ENCODE data around the gene ERBB4.
"Not testable (repeated sequence)": the region's sequence is repeated elsewhere in the genome, so short reads cannot be mapped to it uniquely, and the experiment has no call there.

Gene ERBB4

GRCh38 chr2:212194396-212194795 lies 344.2 kb downstream of the ERBB4 start:
- no peak for DNase-seq

DNA sequence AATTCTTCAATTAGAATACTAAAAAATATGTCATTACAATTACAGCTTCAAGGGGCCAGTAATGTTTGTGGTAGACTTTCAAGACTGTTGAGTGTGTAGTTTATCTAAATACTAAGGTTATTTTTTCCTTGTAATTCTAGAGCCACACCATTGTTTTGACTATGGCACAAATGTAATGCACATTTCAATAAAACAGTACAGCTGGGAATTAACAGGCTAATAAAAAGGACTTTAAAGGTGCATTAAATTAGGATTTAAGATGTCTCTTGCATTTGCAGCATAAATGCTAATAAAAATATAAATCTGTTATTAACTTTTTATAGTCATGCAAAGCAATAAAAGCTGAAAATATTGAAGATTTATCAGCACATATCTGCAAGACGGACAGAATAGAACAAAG lies 344.8 kb downstream of the ERBB4 start:
- no peak for DNase-seq

GRCh38 chr2:212193056-212193455 lies 345.5 kb downstream of the ERBB4 start:
- no peak for DNase-seq

DNA sequence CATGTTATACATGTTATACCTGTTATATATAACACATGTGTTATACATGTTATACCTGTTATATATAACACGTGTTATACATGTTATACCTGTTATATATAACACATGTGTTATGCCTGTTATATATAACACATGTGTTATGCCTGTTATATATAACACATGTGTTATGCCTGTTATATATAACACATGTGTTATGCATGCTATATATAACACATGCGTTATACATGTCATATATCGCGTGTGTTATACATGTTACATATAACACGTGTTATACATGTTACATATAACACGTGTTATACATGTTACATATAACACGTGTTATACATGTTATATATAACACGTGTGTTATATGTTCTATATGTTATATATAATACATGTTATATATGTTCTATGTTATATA lies 347.2 kb downstream of the ERBB4 start:
- not testable (repeated sequence) for DNase-seq

GRCh38 chr2:212186166-212186565 lies 352.4 kb downstream of the ERBB4 start:
- DNase-seq: no peak

- no peak for DNase-seq
Measured at GRCh38 chr2:212181646-212182045, 357.0 kb downstream of the ERBB4 start.

- DNase-seq: no peak
Measured at GRCh38 chr2:212180408-212181083, 358.1 kb downstream of the ERBB4 start.

- no peak for DNase-seq
Measured at GRCh38 chr2:212177724-212178123, 360.9 kb downstream of the ERBB4 start.

DNA sequence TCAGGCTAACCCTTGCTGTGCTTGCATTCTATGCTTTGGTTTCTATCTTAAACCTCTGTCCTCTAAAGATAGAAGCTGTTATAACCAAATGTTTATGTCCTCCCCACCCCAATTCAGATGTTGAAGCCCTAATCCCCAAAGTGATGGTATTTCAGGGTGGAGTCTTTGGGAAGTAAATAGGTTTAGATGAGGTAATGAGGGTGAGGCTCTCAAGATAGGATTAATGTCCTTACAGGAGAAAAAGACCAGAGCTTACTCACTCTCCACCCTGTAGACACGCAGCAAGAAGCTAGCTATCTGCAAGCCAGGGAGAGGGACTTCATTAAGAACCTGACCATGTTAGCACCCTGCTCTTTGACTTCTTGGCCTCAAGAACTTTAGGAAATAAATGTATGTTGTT lies 362.5 kb downstream of the ERBB4 start:
- DNase-seq: no peak

DNA sequence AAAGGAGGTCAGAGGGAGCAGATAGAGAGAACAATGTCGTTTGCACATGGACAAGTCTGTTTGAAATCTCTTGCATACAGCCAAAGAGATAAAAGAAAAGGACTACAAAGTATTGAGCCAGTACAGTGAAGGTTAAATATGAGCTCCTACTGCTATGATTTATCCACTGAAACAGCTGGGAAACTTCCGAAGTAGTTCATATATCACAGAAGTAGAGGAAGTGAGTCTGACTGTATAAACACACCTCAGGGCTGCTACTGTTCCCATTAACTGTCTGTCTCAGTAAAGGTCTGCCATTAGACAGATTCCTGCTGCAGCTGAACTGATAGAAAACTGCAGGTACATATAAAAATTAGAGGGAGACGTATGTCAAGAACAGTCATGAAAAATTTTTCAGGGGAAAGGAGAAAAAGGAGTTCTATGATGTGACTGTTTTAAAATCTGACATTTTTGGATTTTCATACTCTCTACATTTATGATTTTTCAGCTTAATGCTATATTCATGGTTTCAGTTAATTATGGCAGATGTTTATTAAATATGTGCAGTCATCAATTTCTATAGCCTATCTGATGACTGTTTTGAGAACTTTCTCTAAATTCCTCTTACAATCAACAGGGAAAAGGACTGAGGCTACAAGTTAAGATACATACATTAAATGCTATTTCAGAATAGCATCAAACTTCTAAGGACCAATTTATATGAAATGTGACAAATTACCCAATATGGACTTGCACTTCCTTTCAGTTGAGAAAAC lies 364.7 kb downstream of the ERBB4 start:
- no peak for DNase-seq

DNA sequence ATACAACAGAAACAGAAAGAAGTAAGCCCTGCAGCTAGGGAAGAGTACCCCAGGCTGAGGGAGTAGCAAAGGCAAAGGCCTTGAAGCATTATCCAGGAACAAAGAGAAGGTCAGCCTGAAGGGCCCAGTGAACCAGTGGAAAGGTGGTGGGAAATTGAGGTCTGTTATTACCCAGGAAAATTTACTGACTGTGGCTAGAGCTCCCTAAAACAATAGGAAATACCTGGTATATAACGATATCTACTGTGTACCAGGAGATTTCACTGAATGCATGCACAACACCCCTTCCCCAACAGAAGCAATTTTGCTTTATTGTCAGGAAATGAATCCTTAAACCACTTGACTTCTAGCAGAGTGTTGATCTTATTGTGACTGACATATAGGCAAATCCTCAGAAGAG lies 365.3 kb downstream of the ERBB4 start:
- no peak for DNase-seq

GRCh38 chr2:212170382-212170781 lies 368.2 kb downstream of the ERBB4 start:
- no peak for DNase-seq

DNA sequence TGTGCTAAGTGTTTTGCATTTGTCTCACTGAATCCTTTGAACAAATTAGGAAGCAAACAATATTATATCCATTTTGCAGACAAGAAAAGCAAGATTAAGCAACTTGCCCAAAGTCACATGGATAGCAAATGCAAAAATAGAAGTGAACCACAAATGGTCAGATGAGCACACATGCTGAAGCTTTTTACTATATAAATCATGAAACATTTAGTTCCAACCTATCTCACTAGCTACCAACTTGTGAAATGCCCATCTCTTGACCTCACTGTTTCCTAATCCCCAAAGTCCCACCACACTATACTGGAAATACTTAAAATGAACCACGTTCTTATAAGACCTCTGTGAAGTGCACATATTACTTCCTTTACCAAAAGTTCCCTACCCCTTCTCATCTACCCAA lies 380.5 kb downstream of the ERBB4 start:
- DNase-seq: no peak

- DNase-seq: no peak
Measured at GRCh38 chr2:212157012-212157411, 381.6 kb downstream of the ERBB4 start.

- no peak for DNase-seq
Measured at GRCh38 chr2:212156088-212156487, 382.5 kb downstream of the ERBB4 start.

GRCh38 chr2:212154477-212154878 lies 384.1 kb downstream of the ERBB4 start:
- no peak for DNase-seq

DNA sequence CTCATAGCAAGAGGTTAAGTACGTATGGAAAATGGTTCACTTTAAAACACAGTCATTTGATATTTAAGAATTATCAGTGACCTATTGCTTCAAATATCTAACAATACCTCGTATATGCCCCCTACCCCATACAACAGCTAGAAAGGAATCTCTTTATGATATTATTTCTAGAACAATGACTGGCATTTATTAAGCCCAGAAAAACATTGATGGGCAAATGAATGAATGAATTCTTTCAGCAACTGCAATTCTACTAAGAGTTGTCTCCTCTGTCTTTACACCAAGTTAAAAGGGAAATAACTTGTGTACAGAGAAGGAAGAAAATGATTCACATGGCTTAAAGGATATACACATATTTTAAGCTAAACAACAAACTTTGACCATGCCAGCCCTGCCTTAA lies 384.7 kb downstream of the ERBB4 start:
- DNase-seq: no peak

GRCh38 chr2:212147921-212148513 lies 390.6 kb downstream of the ERBB4 start:
- DNase-seq: no peak

GRCh38 chr2:212146416-212146815 lies 392.2 kb downstream of the ERBB4 start:
- DNase-seq: no peak

GRCh38 chr2:212145121-212145520 lies 393.5 kb downstream of the ERBB4 start:
- no peak for DNase-seq

DNA sequence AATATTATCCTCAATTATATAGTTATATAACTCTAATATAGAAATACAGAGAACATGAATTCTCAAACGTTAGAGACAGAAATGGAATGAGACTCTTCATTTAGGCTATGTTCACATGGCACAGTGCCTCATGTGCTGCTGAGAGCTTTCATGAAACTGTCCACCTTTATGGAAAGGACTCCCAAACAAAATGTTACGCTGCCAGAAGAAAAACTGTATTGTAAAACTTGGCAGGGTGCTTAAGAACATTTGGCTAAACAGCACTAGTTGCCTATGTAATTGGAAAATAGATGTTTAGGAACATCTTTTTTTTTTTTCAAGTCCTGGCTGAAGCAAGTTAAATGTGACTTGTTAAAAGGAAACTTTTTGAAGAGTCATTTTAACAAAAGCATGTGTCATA lies 396.0 kb downstream of the ERBB4 start:
- no peak for DNase-seq

DNA sequence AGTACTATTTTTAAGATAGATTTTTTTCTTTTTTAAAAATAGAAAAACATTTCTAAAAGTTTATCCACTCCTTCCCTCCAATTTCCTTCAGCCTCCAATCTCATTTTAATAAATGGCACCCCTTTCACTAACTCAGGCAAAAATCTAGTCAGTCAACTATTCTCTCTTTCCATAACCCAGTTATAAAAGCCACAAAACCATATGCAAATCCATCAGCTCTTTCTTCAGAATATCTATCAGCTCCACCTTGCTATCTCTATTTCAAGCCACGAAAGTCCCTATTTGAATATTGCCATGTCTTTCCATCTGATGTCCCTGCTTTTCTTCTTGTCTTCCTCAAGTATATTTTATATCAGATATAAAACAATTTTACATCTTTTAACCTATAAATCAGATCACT lies 397.1 kb downstream of the ERBB4 start:
- no peak for DNase-seq

- DNase-seq: no peak
Measured at GRCh38 chr2:212136216-212136795, 402.3 kb downstream of the ERBB4 start.

GRCh38 chr2:212135739-212136138 lies 402.9 kb downstream of the ERBB4 start:
- DNase-seq: no peak

Data from T-helper 2 cell (primary cell).